Measurements from ENCODE around the gene LSAMP. TPM values are rescaled to one million over a fixed set of nuclear protein-coding genes. Genes with fewer than 3 reads are reported as not detected.

The LSAMP gene
- total RNA-seq, 2 donors from 2014 or later: 1.9 to 5.4 TPM

DNA sequence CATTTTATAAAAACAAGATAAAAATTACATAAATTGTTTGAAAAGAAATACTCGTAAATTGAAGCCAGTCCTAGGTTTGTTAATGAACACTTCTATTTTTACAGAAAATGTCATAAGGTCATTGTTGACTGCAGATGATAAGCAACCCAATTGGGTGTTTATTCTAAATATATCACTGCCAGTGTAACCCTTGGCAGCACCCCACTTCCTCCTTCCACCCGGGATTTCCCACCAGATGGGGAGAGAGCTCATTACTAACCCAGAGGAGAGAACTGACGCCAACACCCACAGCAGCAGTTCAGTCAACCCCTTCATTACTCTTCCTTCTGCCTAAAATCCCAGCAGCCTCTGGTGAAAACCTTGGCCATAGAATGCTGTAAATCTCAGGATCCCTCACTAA is 514.4 kb downstream of the LSAMP start:
- Histone ChIP-seq H3K27me3 (replicated peaks; ENCODE audit: insufficient read depth) (no peaks in the 10 kb centered on the region), H3K27ac (no peak overlapping the region), H3K36me3 (no peaks in the 10 kb centered on the region), H3K4me3 (no peak overlapping the region), H3K4me1 (ENCODE audit: control insufficient read depth in 1 of 2, low read depth in 2 of 2) (no peaks in the 10 kb centered on the region), H3K9me3 (no peaks in the 10 kb centered on the region)
- TF ChIP-seq, protein P1, sequence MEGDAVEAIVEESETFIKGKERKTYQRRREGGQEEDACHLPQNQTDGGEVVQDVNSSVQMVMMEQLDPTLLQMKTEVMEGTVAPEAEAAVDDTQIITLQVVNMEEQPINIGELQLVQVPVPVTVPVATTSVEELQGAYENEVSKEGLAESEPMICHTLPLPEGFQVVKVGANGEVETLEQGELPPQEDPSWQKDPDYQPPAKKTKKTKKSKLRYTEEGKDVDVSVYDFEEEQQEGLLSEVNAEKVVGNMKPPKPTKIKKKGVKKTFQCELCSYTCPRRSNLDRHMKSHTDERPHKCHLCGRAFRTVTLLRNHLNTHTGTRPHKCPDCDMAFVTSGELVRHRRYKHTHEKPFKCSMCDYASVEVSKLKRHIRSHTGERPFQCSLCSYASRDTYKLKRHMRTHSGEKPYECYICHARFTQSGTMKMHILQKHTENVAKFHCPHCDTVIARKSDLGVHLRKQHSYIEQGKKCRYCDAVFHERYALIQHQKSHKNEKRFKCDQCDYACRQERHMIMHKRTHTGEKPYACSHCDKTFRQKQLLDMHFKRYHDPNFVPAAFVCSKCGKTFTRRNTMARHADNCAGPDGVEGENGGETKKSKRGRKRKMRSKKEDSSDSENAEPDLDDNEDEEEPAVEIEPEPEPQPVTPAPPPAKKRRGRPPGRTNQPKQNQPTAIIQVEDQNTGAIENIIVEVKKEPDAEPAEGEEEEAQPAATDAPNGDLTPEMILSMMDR (IDR thresholded peaks at IDR 0.05): no peak
- ATAC-seq (ENCODE audit: insufficient number of reproducible peaks, low FRiP score, low read depth) (no peak), DNase-seq (ENCODE audit: low spot score) (no peak)

DNA sequence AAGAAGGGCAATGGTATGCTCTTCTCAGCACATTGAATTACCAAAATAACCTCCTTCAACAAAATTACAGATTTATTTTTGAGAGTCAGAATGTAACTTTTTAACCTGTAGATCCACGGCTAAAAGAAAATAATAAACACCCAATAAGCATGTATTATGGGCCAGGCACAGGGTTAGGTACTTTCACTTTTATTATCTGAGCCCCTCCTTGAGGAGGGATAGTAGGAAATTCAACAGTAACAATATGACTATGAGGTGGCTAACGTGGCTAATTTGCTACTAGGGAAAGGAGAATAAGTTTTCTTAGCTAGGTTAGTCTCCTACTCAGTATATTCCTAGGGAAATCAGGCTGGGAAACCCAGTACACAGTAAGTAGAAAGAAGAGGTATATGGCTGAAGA is 515.1 kb downstream of the LSAMP start:
- Histone ChIP-seq H3K9me3 (no peaks in the 10 kb centered on the region), H3K4me3 (no peak overlapping the region), H3K36me3 (no peaks in the 10 kb centered on the region), H3K27me3 (replicated peaks; ENCODE audit: insufficient read depth) (no peaks in the 10 kb centered on the region), H3K27ac (no peak overlapping the region), H3K4me1 (ENCODE audit: control insufficient read depth in 1 of 2, low read depth in 2 of 2) (no peaks in the 10 kb centered on the region)
- DNase-seq (ENCODE audit: low spot score) (no peak), ATAC-seq (ENCODE audit: insufficient number of reproducible peaks, low FRiP score, low read depth) (no peak)
- TF ChIP-seq, protein P1 (IDR thresholded peaks at IDR 0.05): no peak

DNA sequence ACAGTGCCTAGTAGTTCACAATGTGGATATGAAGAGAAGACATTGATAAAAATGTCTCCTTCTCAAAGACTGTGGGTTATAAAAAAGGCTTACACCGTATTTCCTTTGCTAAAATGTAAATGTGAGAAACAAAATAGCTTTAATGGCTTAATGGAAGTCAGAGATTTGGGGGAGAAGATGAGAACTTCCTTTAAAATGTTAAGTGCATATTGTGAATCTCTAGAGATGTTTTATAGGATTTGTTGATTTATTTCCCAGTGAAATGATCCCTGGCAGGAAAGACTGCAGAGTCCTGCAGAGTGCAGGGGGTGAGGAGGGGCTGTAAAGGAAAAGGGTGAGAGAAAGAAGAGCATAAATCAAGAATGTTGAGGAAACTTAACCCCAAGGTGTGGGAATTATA is 516.9 kb downstream of the LSAMP start:
- no peak for DNase-seq (ENCODE audit: low spot score)
- ATAC-seq (ENCODE audit: insufficient number of reproducible peaks, low FRiP score, low read depth): no peak
- Histone ChIP-seq H3K9me3 (no peaks in the 10 kb centered on the region), H3K4me1 (ENCODE audit: control insufficient read depth in 1 of 2, low read depth in 2 of 2) (no peaks in the 10 kb centered on the region), H3K4me3 (no peak overlapping the region), H3K27me3 (replicated peaks; ENCODE audit: insufficient read depth) (no peaks in the 10 kb centered on the region), H3K27ac (no peak overlapping the region), H3K36me3 (no peaks in the 10 kb centered on the region)
- TF ChIP-seq, protein P1 (IDR thresholded peaks at IDR 0.05): no peak

DNA sequence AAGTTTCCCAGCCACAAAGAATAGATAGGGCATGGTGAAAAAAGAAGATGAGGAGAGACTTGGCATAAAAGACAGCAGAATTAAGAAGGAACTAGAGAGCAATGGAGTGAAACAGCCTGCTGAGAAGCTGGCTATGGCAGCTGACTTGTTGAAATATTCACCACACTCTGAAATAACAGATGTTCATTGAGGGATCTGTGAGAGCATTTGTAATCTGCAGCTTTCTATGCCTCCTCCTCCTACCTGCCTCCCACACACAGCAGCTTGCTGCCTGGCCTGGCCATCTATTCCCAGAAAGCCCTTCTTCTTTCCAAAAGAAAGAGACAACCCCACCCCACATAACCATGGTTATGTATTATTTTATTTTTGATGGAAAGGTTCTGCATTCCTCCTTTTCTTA is 518.1 kb downstream of the LSAMP start:
- H3K27me3 ChIP-seq (replicated peaks; ENCODE audit: insufficient read depth): no peaks in the 10 kb centered on the region
- ATAC-seq (ENCODE audit: insufficient number of reproducible peaks, low FRiP score, low read depth) (no peak), DNase-seq (ENCODE audit: low spot score) (no peak)
- TF ChIP-seq, protein P1 (IDR thresholded peaks at IDR 0.05): no peak
- H3K4me1 ChIP-seq (ENCODE audit: control insufficient read depth in 1 of 2, low read depth in 2 of 2): no peaks in the 10 kb centered on the region
- H3K36me3 ChIP-seq: no peaks in the 10 kb centered on the region
- no peak overlapping the region for H3K27ac ChIP-seq
- no peaks in the 10 kb centered on the region for H3K9me3 ChIP-seq
- no peak overlapping the region for H3K4me3 ChIP-seq

- Histone ChIP-seq H3K27ac (no peak overlapping the region), H3K4me1 (ENCODE audit: control insufficient read depth in 1 of 2, low read depth in 2 of 2) (no peaks in the 10 kb centered on the region), H3K36me3 (no peaks in the 10 kb centered on the region), H3K9me3 (no peaks in the 10 kb centered on the region), H3K27me3 (replicated peaks; ENCODE audit: insufficient read depth) (no peaks in the 10 kb centered on the region), H3K4me3 (no peak overlapping the region)
- DNase-seq (ENCODE audit: low spot score) (no peak), ATAC-seq (ENCODE audit: insufficient number of reproducible peaks, low FRiP score, low read depth) (no peak)
- TF ChIP-seq, protein P1 (IDR thresholded peaks at IDR 0.05): no peak
Observed at GRCh38 chr3:115922681-115923347, 522.5 kb downstream of the LSAMP start.
